GM13977 (cell line): Measurements from ENCODE around the gene ENTPD8.

Experiments
- DNase-seq: peaks from one replicate; pipeline ENCODE4 v3.0.0; 2012; ENCODE audit warnings: low spot score
- in situ Hi-C: fragments of 300-500 bp; cut with MboI; formaldehyde crosslinking; loops from one replicate; pipeline ENCODE4 v1.12.0; 2022; ENCODE audit warnings: low sequenced_read_pairs, low pct_unique_long_range_greater_than_20kb, mixed read lengths, inconsistent platforms; ENCODE audit not compliant: unreplicated experiment
- TF ChIP-seq, protein P1 (sequence below): IDR thresholded peaks from 2 replicates; pipeline ENCODE4 v1.5.1; 2012; ENCODE audit warnings: mild to moderate bottlenecking, control low read depth; ENCODE audit not compliant: insufficient read depth; ENCODE audit errors: extremely low read depth, missing control alignments

The ENTPD8 gene

DNA sequence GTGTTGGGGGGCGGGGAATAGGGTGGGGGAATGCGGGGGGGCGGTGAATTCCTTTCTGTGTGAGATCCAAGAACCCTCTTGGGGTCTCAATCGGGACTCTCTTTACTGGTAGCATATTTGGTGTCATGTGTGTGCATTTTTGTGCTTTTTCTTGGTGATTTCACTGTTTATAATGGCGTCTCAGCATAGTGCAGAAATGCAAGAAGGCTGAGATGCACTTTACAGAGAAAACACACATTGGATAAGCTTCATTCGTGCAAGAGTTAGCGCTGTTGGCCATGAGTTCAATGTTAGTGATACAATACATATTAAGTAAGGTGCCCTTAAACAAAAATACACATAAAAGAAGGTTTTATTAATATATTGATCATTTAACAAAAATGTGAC lies 771 bp upstream of the ENTPD8 start:
- no peak for DNase-seq
- in situ Hi-C loops = no loop called here
- TF ChIP-seq, protein P1, sequence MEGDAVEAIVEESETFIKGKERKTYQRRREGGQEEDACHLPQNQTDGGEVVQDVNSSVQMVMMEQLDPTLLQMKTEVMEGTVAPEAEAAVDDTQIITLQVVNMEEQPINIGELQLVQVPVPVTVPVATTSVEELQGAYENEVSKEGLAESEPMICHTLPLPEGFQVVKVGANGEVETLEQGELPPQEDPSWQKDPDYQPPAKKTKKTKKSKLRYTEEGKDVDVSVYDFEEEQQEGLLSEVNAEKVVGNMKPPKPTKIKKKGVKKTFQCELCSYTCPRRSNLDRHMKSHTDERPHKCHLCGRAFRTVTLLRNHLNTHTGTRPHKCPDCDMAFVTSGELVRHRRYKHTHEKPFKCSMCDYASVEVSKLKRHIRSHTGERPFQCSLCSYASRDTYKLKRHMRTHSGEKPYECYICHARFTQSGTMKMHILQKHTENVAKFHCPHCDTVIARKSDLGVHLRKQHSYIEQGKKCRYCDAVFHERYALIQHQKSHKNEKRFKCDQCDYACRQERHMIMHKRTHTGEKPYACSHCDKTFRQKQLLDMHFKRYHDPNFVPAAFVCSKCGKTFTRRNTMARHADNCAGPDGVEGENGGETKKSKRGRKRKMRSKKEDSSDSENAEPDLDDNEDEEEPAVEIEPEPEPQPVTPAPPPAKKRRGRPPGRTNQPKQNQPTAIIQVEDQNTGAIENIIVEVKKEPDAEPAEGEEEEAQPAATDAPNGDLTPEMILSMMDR = no peak

GRCh38 chr9:137439158-137439714 lies 1.9 kb downstream of the ENTPD8 start:
- no peak for DNase-seq
- in situ Hi-C loops = no loop called here
- TF ChIP-seq, protein P1 = no peak

GRCh38 chr9:137438591-137439157 lies 2.5 kb downstream of the ENTPD8 start:
- TF ChIP-seq, protein P1 = no peak
- no peak for DNase-seq
- in situ Hi-C loops = no loop called here

DNA sequence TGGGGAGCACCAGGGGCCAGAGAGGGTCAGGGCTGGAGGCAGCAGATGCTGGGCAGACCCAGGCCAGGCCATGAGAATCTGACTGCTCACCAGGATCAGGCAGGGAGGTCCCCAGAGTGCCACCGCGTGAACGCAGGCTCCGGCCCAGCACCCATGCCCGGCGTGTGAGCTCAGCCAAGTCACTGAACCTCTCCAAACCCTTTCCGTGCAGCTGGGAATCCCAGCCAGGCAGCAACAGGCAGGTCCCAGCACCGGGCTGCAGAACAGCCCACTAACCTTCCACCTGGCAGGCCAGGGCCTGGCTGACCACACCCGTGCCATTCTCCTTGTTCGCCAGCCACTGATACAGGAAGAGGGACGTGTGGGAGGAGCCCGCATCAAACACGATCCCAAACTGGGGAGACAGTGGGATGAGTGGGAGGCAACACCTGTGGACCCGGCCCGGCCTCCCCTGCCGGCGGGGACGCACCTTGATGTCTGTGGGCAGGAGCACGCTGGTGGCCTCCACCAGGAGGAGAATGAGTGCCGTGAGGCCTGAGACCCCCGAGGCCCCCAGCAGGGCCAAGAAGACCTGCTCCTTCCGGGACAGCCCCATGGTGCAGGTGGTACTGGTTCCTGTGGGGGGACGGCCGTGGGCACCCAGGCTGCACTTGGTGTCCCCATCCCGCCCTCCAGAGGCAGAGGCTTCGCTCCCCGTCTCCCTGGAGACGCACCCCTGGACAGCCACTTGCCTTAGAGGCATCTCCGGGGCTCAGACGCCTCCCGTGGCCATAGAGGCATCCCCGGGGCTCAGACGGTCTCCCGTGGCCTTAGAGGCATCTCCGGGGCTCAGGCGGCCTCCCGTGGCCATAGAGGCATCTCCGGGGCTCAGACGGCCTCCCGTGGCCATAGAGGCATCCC lies 3.2 kb downstream of the ENTPD8 start:
- in situ Hi-C loops = no loop called here
- TF ChIP-seq, protein P1 = no peak
- DNase-seq = no peak

- TF ChIP-seq, protein P1 = no peak
- in situ Hi-C loops = no loop called here
- DNase-seq = no peak
These were observed 4.2 kb downstream of the ENTPD8 start for GRCh38 chr9:137436761-137437600.
